Calu3 (cell line): Measurements from ENCODE around the gene AHNAK. TPM values are rescaled to one million over a fixed set of nuclear protein-coding genes. Genes with fewer than 3 reads are reported as not detected.
A peak's percentile ranks its signal among the peaks of the same experiment; 100 is the strongest.
"Not testable (repeated sequence)": the region's sequence is repeated elsewhere in the genome, so short reads cannot be mapped to it uniquely, and the experiment has no call there.

Source experiments
- BruUV-seq: library from RNA; stranded (reverse); fragments of 400-500 nt; replicated peaks from 2 replicates; lab custom pipeline; 2021; lab: Mats Ljungman, UMichigan
- CTCF ChIA-PET: fragments of 300-600 bp; sonication (Branson Sonifier 250); formaldehyde crosslinking; loops from one replicate; lab custom pipeline; 2022; ENCODE audit warnings: antibody characterized with exemption; lab: Charles Lee
- DNase-seq: peaks from one replicate; pipeline ENCODE4 v3.0.0; 2022
- H3K27ac Mint-ChIP-seq: one replicate; pipeline ENCODE4 v1.8.0; 2022; ENCODE audit warnings: mixed read lengths; ENCODE audit not compliant: unreplicated experiment
- H3K27me3 Mint-ChIP-seq: one replicate; pipeline ENCODE4 v1.8.0; 2022; ENCODE audit warnings: mixed read lengths; ENCODE audit not compliant: unreplicated experiment
- H3K36me3 Mint-ChIP-seq: one replicate; pipeline ENCODE4 v1.8.0; 2022; ENCODE audit warnings: mild to moderate bottlenecking, moderate library complexity, mixed read lengths; ENCODE audit not compliant: insufficient read depth, unreplicated experiment
- H3K4me1 Mint-ChIP-seq: one replicate; pipeline ENCODE4 v1.8.0; 2022; ENCODE audit warnings: mild to moderate bottlenecking, low read depth, mixed read lengths; ENCODE audit not compliant: unreplicated experiment
- H3K4me3 Mint-ChIP-seq: one replicate; pipeline ENCODE4 v1.8.0; 2022; ENCODE audit warnings: mild to moderate bottlenecking, low read depth, moderate library complexity, mixed read lengths; ENCODE audit not compliant: unreplicated experiment
- H3K9me3 Mint-ChIP-seq: one replicate; pipeline ENCODE4 v1.8.0; 2022; ENCODE audit warnings: low read depth, mixed read lengths; ENCODE audit not compliant: unreplicated experiment
- CTCF ChIP-seq: fragments of 200-600 bp; IDR thresholded peaks from one replicate; pipeline ENCODE4 v1.8.0; 2022; ENCODE audit warnings: antibody characterized with exemption; ENCODE audit not compliant: unreplicated experiment
- intact Hi-C: fragments of 100-400 bp; cut with micrococcal nuclease; formaldehyde crosslinking; loops from one replicate; pipeline ENCODE4 v1.10.0; 2022; ENCODE audit not compliant: unreplicated experiment
- total RNA-seq: library from RNA; stranded (reverse); gene quantifications from 2 replicates; pipeline ENCODE4 v1.2.3, GENCODE V29; 2022

Gene AHNAK
- total RNA-seq, 1 experiment from 2014 or later, result 246 TPM

GRCh38 chr11:62560566-62561103 is 14.0 kb upstream of the AHNAK start:
- peak; percentile 97 for DNase-seq
- intact Hi-C loops, result loop anchor here (1.0 to 5.0 kb wide), 4 partner anchors 14 to 166 kb away; partner anchors contain the start of gene AHNAK
- no TSS peak for BruUV-seq
- Mint-ChIP-seq H3K9me3 (no peaks in the 10 kb centered on the region), H3K27me3 (no peaks in the 10 kb centered on the region), H3K4me3 (peak overlapping the region; percentile 16), H3K4me1 (peaks cover 61% of the 10 kb centered on the region), H3K36me3 (peaks cover 92% of the 10 kb centered on the region), H3K27ac (peak overlapping the region; percentile 76)
- peak; percentile 89 for TF ChIP-seq CTCF
- CTCF ChIA-PET, result interaction anchor here (0.6 to 3.8 kb wide), 21 partner anchors 9 to 271 kb away, joined by 3 to 86 read pairs (median 7); partner anchors contain the start of genes AHNAK, B3GAT3, EEF1G and MTA2

- H3K9me3 Mint-ChIP-seq, BruUV-seq, DNase-seq, H3K27me3 Mint-ChIP-seq: not testable (repeated sequence)
- H3K36me3 Mint-ChIP-seq, result peaks cover 89% of the 10 kb centered on the region
- H3K4me3 Mint-ChIP-seq, result peak overlapping the region; percentile 16
- peaks cover 67% of the 10 kb centered on the region for H3K4me1 Mint-ChIP-seq
- CTCF ChIA-PET, result interaction anchor here (0.6 to 3.8 kb wide), 11 partner anchors 8 to 137 kb away, joined by 3 to 86 read pairs (median 4); partner anchors contain the start of genes AHNAK, B3GAT3 and TUT1
- intact Hi-C loops, result loop anchor here (1.0 to 5.0 kb wide), 4 partner anchors 13 to 165 kb away; partner anchors contain the start of gene AHNAK
- H3K27ac Mint-ChIP-seq, result peak overlapping the region; percentile 76
Measured at GRCh38 chr11:62559626-62560025, 13.0 kb upstream of the AHNAK start.

GRCh38 chr11:62559204-62559603 is 12.6 kb upstream of the AHNAK start:
- Mint-ChIP-seq H3K4me1 (peaks cover 71% of the 10 kb centered on the region), H3K4me3 (no peak overlapping the region), H3K27me3 (no peaks in the 10 kb centered on the region), H3K9me3 (no peaks in the 10 kb centered on the region), H3K36me3 (peaks cover 90% of the 10 kb centered on the region), H3K27ac (no peak overlapping the region)
- CTCF ChIA-PET, result interaction anchor here (0.6 to 3.8 kb wide), 5 partner anchors 8 to 134 kb away, joined by 3 to 86 read pairs (median 4); partner anchors contain the start of genes AHNAK and B3GAT3
- no peak for TF ChIP-seq CTCF
- no peak for DNase-seq
- intact Hi-C loops, result no loop called here
- BruUV-seq, result no TSS peak

GRCh38 chr11:62558669-62559068 is 12.1 kb upstream of the AHNAK start:
- H3K27ac Mint-ChIP-seq, result no peak overlapping the region
- H3K4me3 Mint-ChIP-seq, result no peak overlapping the region
- intact Hi-C loops, result no loop called here
- no peak for TF ChIP-seq CTCF
- no TSS peak for BruUV-seq
- DNase-seq, result no peak
- no peaks in the 10 kb centered on the region for H3K9me3 Mint-ChIP-seq
- H3K27me3 Mint-ChIP-seq, result no peaks in the 10 kb centered on the region
- peaks cover 76% of the 10 kb centered on the region for H3K4me1 Mint-ChIP-seq
- H3K36me3 Mint-ChIP-seq, result peaks cover 90% of the 10 kb centered on the region
- CTCF ChIA-PET, result interaction anchor here (0.8 to 3.8 kb wide), 2 partner anchors 13 to 134 kb away, joined by 3 to 86 read pairs; partner anchors contain the start of gene AHNAK
